HG02943 (cell line): ENCODE measurements around the gene AIP.
A peak's percentile ranks its signal among the peaks of the same experiment; 100 is the strongest.
"Not testable (repeated sequence)": the region's sequence is repeated elsewhere in the genome, so short reads cannot be mapped to it uniquely, and the experiment has no call there.

Experiments
- ATAC-seq: cut with Tn5 transposase; IDR thresholded peaks from one replicate; pipeline ENCODE4 v1.9.1; 2021; ENCODE audit warnings: mild to moderate bottlenecking, low read depth, moderate library complexity; ENCODE audit not compliant: unreplicated experiment

The AIP gene

DNA sequence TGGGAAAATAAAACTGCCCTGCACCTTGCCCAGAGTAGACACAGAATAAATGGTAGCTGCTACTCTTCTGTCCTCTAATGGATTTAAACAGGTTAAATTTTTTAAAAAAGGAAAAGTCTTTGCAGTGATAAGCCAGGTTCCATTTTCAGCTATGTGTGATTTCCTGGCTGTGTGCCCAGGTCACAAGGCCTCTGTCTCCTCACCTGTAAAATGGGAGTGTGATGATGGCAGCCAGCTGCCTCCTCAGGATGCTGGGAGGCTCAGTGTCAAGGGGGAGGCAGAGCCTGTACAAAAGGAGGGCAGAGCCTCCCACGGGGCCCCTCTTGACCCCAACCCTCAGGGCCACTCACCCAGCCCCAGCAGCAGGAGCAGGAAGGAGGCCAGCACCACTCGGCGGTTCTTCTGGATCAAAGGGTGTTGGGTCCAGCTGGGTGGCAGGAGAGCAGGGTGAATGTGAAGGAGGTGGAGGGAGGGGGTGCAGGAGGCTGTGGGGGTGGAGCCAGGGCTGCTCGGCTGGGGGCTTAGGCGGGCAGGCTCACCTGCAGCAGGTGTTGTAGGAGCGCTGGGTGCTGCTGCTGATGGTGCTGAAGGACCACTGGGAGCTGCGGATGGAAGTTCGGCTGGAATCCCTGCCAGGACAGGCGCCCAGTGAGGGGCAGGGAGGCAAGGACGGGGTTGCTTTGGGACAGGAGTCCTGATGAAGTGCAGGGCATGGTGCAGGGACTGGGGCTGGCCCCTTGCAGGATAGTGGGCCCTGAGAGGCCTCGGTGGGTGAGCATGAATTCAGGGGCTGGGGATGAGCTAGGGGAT lies 15.7 kb upstream of the AIP start:
- no peak for ATAC-seq

DNA sequence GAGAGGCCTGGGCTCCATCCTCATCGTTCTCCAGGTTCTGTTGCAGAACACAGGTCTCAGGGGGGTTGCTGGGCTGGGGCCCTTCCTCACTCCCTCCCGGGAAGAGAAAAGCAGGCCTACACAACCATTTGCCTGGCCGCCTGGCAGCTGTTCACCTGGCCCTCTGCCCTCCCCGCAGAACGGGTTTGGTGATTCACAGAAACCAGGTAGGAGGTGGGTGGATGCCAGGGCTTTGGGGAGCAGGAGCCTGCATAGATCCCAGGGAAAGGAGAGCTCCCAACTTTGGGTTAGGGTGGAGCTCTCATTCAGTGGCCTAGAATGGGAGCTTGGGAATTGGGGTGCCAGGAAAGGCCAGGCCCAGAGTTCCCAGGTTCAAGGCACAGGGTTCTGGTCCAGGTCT lies 14.8 kb upstream of the AIP start:
- no peak for ATAC-seq

DNA sequence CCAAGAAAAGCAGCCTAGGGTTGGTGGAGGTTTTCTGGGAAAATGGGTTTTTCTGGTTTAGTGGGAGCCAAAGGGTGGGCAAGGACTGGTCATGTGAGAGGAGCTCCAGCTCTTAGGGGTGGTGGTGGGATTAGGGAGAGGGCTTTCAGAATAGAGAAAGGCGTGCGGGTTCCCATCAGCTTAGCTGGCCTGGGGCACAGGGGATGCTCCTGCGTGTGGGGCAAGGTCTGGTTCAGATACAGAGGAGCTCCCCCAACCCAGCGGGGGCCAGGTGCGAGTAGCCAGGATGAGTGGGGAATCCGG lies 14.4 kb upstream of the AIP start:
- ATAC-seq, result no peak

DNA sequence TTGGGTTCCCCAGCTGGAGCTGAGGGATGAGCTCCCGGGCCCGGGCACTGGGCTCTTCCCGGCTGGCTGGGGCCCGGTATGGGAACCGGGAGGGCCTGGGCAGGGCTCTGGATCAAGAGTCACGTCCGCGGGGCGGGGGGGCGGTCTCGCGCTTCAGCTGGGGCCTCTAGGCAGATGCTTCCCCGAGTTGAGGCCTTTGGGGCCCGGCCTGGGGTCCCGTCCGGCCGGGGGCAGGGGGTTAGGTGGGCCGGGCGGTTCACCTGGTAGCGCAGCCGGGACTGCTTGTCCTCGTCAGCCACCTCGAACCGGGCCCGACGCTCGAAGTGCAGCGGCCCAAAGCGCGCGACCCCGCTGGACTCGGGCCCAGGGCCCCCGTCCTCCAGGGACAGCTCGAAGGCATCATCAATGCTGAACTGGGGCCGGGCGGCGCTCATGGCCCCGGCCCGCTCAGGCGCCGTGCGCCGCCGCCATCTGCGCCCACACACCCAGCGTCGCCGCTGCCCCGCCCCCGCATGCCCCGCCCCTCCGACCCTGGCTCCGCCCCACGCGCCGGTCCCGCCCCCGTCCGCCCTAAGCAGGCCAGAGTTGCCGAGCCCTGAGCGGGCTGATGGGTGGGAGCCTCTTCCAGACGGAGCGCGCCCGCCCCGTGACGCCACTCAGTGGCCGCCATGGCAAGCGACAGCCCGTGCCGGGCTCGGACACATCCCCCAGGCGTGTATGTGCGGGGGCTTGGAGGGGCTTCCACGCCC lies 13.9 kb upstream of the AIP start, which contains the start of gene TMEM134:
TMEM134 (minus strand) TSS at position 493 of the 749 bp plus-strand sequence; CDS start at position 434, 59 bp downstream.
- peak; percentile 49 for ATAC-seq

DNA sequence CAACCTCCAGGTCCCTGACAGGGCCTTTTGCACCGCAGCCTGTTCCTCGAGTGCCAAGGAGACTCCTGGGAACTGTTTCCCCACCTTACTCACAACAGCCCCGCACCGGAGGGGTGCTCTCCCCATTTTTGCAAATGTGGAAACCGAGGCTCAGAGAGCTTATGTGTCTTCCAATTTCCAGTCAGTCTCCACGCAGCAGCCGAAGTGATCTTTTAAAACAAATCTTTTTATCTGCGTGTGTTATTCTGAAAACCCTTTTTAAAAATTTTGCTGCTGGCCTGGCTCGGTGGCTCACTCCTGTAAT lies 13.4 kb upstream of the AIP start:
- ATAC-seq, result no peak

DNA sequence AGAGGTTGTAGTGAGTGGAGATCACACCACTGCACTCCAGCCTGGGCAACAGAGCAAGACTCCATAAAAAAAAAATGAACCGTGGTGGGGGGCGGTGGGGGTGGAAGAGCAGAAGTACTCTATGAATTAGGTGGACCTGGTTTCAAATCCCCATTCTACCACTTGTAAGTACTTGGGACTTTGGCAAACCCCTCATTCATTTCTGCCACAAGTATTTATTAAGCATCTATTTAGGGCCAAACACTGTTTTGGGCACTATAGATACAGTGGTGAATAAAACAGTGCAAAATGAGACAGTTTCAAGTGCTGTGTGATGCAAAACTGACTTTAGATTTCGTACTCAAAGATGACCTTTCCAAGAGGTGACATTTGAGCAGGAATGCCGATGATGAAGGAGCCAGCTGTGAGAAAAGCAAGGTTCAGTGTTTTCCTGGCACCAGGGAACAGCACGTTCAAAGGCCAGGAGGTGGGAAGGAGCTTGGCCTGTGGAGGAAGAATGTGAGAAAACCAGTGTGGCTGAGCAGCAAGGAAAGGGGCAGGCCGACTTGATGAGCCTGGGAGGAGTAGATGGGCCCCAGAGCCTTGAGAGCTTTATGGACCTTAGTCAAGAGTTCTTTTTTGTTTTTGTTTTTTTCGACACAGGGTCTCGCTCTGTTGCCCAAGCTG lies 12.4 kb upstream of the AIP start:
- no peak for ATAC-seq

DNA sequence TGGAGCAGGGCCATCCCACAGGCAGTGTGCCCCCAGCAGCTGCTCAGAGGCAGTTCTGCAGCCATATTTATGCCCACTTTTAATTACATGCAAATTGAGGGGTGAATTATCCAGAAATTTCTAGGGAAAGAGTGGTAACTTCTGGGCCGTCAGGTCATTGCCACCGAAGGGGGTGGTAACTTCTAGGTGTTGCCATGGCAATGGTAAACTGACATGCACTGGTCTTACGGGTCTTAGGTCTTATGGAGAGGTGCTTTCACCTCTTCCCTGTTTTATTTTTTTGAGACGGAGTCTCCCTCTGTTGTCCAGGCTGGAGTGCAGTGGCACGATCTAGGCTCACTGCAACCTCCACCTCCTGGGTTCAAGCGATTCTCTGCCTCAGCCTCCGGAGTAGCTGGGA lies 9.9 kb upstream of the AIP start:
- ATAC-seq, result no peak

DNA sequence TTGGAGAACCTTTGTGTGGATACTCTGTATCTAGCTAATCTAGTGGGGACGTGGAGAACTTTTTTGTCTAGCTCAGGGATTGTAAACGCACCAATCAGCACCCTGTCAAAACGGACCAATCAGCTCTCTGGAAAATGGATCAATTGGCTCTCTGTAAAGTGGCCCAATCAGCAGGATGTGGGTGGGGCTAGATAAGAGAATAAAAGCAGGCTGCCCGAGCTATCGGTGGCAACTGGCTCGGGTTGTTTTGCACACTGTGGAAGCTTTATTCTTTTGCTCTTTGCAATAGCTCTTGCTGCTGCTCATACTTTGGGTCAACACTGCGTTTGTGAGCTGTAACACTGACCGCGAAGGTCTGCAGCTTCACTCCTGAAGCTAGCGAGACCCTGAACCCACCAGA lies 6.1 kb upstream of the AIP start:
- ATAC-seq, result not testable (repeated sequence)

DNA sequence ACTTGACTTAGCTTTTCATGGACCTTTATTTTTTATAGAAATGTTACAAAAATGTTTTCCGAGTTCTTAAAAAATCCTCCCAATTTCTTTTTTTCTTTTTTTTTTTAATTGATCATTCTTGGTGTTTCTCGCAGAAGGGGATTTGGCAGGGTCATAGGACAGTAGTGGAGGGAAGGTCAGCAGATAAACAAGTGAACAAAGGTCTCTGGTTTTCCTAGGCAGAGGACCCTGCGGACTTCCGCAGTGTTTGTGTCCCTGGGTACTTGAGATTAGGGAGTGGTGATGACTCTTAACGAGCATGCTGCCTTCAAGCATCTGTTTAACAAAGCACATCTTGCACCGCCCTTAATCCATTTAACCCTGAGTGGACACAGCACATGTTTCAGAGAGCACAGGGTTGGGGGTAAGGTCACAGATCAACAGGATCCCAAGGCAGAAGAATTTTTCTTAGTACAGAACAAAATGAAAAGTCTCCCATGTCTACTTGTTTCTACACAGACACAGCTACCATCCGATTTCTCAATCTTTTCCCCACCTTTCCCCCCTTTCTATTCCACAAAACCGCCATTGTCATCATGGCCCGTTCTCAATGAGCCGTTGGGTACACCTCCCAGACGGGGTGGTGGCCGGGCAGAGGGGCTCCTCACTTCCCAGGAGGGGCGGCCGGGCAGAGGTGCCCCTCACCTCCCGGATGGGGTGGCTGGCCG lies 5.3 kb upstream of the AIP start:
- ATAC-seq, result not testable (repeated sequence)

DNA sequence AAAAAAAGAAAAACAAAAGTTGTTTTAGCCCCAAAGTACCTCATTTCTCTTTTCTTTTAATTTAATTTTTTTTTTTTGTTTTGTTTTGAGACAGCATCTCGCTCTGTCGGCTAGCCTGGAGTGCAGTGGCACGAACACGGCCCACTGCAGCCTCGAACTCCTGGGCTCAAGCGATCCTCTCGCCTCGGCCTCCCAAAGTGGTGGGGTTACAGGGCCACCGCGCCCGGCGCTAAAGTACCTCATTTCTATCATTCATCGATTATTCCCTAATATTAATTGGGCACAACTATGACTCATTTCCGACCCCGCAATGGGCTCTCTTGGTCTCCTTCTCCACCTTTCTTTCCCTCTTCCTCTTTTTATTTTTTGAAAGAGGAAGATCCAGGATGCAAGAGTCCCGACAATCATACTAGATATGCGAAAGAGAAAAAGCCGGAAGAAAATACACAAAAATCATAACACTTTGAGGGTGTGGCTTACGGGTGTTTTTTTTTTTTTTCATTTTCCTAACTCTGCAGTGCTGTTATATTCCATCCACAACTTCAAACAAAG lies 475 bp upstream of the AIP start:
- ATAC-seq, result no peak

DNA sequence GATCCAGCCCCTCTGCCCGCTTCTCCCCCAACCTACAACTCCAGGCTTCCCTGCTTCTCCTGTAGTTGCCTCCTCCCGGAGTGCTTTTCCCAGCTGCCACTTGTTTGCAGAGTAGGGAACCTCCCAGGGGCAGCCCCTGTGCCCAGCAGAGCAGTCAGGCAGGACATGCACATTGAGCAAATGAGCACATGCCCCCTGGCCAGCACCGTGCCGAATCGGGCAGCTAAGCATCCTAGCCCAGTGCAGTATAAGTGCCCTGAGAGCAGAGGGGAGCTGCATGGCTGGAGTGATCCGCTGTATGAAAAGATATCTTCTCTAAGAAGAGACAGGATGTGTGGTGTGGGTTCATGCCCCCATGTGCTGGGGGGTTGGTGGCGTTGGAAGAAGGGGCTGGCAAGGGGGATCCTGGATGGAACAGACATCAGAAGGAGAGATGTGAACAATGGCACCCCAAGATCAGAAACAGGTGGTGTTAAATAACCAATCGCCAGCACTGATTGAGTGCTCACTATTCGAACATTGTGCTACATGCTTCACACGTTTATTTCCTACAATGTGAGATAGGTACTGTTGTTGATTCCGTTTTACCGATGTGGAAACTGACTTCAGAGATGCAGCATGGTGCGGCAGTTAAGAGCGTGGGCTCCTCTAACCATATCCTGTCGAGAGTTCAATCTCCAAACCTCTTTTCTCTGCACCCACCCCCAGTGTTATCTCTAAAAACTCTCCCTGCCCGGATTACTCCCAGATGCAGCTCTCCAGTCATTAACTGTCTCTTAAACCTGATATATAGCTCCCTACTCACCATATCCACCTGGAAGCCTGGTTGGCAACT lies 1.2 kb downstream of the AIP start:
- no peak for ATAC-seq

DNA sequence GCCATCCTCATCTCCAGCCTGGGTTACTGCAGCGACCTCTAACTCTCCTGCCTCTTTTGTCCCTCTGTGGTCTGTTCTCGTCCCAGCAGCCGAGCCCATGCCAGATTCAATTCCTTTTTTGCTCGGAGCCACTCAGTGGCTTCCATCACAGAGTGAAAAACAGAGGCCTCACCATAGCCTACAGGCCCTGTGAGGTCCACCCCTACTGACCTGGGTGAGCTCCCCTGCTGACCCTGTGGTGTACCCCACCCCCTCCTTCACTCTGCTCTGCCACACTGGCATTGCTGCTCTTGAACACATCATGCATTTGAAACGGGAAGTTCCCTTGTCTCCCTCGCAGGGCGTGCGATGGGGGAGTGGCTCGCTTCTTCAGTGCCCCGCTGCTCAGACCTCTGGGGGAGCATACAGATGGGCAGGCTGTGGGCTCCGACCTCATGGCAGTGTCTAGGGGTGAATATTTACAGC lies 2.1 kb downstream of the AIP start:
- no peak for ATAC-seq

DNA sequence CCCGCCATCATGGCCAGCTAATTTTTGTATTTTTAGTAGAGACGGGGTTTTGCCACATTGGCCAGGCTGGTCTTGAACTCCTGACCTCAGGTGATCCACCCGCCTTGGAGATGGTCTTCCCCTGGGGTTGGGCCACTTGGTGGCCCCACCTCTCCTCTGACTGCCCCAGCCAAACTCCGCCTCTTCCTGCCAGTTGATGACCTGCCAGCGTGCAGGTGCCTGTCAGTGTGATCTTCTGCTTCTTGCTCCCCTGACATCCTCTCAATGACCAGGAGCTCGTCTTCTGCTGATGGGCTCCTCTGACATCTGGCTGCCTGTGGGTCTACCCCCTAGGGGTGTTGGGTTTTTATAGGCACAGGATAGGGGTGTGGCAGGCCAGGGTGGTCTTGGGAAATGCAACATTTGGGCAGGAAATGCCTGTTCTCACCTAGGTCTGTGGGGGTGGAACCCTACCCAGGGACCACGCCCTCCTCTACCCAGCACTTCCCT lies 3.1 kb downstream of the AIP start:
- not testable (repeated sequence) for ATAC-seq

DNA sequence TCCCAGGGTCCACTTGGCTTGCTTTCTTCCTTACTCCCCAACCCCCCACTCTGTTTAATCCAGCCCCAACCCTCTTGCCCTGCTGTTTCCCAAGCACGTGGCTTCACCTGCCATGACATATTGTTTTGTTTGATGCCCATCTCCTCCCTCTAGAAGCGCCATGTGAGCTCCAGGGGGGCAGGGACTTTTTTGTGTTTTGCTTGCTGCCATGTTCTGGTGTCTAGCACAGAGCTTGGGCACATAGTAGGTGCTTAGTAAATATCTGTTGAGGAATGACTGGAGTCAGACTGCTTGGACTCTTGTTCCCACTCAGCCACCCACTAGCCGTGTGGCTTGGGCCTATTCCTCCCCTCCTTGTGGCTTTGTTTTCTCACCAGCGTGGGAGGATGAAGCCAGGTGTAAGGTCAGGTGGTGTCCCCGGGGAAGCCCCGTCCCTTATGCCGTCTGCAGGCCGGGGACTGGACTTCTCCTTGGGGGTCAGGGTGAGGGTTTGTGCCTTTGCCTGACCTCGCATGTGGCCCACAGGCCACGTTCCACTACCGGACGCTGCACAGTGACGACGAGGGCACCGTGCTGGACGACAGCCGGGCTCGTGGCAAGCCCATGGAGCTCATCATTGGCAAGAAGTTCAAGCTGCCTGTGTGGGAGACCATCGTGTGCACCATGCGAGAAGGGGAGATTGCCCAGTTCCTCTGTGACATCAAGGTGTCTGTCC lies 3.8 kb downstream of the AIP start:
- no peak for ATAC-seq

DNA sequence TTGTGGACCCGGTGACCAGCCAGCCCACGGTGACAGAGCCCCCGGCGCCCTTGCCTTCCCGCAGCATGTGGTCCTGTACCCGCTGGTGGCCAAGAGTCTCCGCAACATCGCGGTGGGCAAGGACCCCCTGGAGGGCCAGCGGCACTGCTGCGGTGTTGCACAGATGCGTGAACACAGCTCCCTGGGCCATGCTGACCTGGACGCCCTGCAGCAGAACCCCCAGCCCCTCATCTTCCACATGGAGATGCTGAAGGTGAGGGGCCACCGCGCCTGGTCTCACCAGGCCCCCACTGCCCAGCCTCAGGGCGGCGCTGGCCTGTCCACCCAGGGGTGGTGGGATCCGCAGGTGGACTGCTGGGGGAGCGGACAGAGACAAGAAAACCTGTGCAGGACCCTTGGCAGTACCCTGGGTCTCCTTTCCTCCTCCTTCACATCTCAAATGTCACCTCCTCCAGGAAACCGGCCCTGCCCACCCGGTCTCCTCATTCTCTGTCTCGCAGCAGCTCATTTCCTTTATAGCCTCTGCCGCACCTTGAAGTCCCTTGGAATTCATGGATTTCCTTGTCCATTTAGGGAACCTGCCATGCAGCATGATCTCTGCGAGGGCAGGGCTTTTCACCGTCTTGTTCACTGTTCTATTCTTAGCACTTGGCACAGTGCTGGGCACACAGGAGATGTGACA lies 6.5 kb downstream of the AIP start:
- ATAC-seq, result no peak

DNA sequence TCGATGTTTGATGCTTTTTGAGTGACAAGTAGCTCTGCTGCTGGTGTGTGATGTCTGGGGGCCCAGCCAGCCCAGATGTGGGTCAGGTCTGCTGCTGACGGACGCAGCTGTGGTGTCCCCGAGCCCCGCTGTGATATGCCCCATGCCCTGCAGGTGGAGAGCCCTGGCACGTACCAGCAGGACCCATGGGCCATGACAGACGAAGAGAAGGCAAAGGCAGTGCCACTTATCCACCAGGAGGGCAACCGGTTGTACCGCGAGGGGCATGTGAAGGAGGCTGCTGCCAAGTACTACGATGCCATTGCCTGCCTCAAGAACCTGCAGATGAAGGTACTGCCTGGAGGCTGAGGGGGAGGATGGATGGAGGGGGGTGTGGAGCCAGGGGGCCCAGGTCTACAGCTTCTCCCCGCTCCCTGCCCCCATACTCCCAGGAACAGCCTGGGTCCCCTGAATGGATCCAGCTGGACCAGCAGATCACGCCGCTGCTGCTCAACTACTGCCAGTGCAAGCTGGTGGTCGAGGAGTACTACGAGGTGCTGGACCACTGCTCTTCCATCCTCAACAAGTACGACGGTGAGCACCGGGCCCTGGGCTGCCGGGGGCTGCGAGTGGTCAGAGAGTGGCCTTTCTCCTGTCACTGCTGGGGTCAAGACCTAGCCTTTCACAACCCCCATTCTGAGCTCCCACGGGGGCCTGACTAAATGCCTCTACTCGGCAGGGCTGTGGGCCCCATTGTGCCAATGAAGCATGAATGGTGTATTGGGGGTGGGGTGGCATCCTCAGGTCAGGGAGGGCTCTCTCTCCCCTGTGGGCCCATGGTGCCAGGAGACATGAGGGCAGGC lies 7.3 kb downstream of the AIP start:
- ATAC-seq, result no peak

DNA sequence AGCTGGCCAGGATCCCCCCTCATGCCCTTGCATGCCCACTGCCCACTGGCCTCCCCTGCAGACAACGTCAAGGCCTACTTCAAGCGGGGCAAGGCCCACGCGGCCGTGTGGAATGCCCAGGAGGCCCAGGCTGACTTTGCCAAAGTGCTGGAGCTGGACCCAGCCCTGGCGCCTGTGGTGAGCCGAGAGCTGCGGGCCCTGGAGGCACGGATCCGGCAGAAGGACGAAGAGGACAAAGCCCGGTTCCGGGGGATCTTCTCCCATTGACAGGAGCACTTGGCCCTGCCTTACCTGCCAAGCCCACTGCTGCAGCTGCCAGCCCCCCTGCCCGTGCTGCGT lies 7.9 kb downstream of the AIP start:
- ATAC-seq, result no peak
